Stimulated activated CD4-positive, alpha-beta T cell treated with anti-CD3 and anti-CD28 coated beads, Interleukin-2, amount 100 ng/mL, for 48 hours (primary cell): ENCODE measurements around the gene LNX2.
"Not testable (repeated sequence)": the region's sequence is repeated elsewhere in the genome, so short reads cannot be mapped to it uniquely, and the experiment has no call there.

Source experiments
- DNase-seq, 2 donors: peaks; one replicate each; pipeline ENCODE4 v3.0.0-alpha.2; 2020

The LNX2 gene

DNA sequence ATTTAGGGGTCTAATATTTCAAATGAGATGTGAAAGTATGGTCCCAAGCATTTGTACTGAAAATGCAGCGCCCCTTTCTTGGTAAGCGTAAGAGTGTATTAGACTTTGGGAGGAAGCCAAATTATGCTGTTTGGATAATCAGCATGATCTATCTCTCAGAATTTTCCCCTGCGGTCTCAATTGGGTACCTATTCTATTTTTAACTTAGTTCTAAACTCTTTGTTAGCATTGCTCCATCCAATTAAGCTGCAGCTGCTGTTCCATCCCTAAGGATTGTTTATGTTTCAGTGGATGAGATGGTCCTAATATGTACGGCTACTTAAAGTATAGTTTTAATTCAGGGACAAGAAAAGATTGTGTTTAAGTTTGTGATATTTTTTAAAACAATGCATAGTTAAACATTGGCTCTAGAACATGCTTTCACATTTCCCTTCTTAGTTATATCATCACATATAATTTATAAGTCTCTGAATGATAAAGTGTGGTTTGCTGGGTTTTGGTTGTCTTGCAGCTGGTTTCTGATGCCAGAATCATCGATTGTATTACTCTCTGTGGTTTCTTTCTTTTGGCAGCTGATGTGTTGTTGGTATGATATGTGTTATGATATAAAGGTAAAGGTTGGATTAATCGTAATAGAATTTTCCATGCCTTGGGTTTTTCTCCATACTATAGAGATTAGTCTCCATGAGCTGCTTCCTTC lies 16.4 kb upstream of the LNX2 start:
- no peak for DNase-seq

DNA sequence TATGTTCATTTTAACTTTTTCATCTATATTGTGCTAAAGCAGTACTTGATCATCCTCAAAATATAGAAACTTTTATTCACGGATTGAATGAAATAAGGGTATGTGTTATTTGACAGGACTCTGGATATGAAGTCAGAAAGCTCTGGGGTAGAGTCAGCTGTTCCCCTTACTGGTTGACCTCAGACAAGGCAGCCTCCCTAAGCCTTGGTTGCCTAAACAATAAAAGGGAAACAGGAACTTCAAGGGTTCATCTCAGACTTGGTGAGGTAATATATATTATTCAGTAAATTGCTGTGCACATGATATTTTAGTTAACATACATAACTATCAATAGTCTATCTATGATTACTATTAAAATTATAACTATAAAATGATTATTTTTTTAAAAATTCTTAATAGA lies 14.9 kb upstream of the LNX2 start:
- no peak for DNase-seq

DNA sequence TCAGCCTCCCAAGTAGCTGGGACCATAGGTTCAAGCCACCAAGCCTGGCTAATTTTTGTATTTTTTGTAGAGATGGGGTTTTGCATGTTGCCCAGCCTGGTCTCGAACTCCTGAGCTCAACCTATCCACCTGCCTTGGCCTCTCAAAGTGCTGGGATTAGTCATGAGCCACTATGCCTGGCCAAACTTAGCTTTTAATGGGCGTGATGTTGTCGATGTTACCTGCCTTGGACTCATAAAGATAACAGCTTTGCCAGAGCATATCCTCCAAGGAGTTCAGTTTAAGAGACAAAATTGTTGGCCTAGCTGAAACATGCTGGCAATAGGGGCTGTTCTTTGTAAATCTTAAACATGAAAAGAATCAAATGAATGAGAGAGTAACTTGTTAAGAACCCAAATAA lies 14.5 kb upstream of the LNX2 start:
- DNase-seq = no peak

DNA sequence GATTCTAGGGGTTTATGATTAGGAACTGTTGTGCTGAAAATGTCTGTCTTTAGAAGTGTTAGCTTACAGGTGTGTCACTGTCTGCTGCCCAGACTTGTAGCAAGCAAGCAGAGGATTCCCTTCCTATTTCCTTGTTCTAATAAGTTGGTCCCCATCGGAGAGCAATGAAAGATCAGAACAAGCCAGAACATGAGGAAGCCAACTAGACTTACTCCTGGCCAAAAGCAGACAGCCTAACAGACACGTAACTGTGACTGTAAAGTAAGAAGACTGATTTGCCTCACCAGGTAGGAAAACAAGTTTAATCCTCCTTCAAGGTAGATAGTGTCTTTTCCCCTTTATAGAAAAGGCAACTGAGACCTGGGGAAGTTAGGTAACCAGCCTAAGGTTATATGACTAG lies 13.9 kb upstream of the LNX2 start:
- no peak for DNase-seq

DNA sequence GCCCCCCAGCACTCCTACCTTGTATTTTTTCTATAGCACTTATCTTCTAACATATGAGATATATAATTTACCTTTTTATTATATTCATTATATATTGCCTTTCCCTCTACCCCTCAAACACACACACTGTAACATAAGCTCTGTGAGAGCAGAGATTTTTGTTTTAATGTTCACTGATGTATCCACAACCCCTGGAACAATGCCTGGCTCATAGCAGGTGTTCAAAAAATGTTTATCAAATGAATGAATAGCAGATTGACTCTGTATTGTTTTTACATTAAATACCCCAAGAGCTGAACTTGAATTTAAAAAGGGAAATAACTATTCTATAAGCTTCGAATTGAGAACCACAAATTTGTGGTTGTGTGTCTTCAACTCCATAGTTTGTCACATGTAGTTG lies 12.3 kb upstream of the LNX2 start:
- no peak for DNase-seq

DNA sequence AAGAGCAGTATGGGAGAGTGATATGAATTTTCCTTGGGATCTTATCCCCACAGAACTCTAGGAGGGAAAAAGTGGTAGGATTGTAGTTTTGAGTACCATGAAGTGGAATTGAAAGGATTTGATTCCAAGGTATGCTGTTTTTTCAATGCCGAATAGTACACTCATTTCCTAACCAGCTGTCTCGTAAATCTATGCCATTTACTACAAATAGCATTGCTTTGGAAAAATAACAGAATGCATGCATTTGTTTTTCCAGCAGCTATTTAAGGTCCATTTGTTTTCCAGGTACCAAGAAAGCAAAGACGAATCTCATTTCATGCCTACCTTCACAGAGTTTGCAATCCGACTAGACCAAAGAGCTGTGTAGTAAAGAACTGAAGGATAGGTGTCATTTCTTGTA lies 11.9 kb upstream of the LNX2 start:
- no peak for DNase-seq

DNA sequence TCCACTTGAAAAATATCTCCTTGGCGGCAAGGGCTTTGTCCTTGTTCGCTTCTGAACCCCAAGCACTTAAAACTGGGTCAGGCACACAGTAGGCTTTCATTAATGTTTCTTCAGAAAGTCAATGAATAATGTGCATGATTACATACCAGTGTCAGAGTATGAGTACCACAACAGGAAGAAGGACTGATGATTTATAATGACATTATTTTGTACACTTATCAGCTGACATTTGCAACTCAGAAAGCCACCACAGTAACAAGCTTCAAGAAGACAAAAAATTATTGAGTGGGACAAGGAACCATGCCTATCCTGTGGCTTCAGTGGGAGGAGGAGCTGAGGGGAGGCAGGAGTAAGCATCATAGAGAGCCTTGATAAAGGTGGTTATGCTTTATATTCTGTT lies 11.3 kb upstream of the LNX2 start:
- DNase-seq = no peak

DNA sequence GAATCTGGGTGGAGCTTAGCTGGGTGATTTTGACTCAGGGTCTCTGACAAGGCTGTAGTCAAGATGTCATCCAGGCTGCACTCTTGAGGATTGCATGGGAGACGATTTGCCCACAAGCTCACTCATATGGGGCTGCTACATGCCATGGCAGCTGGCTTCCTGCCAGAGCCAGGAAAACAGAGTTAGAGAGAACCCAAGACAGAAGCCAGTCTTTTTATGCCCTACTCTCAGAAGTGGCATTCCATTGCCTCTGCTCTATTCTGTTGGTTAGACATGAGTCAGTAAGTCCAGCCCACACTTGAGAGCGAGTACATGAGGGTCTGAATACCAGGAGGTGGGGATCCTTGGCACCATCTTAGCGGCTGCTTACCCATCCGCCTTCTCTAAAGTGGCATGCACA lies 10.8 kb upstream of the LNX2 start:
- no peak for DNase-seq

DNA sequence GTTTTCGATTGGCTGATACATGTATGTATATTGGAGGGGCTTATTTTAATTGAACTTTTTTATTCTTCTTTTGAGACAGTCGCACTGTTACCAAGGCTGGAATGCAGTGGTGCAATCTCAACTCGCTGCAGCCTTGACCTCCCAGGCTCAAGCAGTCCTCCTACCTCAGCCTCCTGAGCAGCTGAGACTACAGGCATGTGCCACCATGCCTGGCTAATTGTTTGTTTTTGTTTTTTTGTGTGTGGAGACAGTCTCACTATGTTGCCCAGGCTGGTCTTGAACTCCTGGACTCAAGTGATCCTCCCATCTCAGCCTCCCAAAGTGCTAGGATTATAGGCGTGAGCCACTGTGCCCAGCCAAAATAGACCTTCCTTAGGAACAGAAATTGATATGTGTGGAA lies 8.4 kb upstream of the LNX2 start:
- DNase-seq = not testable (repeated sequence)

DNA sequence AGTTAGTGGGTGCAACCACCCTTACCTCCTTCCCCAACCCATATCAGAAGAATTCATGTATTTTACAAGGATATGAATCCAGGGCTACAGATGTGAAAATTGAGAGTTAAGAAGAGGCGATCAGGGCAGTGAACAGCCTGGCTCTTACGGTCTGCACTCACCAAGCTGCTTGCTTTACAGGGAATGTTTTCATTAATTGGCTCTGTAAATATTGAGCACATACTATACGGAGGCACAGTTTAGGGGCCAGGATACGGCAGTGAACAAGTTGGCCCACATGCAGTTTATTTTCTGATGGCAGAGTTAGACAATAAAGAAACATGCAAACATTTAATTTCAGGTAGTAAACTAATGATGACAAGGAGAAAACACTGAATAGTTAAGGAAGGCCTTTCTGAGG lies 7.8 kb upstream of the LNX2 start:
- no peak for DNase-seq

DNA sequence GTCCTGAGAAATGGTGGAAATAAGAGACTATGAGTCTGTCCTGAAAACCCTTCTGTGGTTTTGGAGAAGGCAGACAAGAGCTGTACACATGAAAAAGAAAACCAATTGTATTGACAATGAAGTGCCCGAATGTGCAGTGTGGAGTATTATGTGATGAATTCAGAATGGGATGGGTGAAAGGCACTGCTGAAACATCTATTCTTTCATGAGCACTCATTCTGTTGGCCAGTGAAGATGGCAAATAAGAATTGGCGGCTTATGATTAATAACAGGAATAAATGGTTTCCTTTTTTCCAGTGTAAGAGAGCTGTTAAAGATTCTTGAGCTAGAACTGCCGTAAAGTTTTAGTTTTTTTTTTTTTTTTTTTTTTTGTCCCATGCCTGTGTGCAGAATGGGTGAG lies 7.1 kb upstream of the LNX2 start:
- DNase-seq = no peak

DNA sequence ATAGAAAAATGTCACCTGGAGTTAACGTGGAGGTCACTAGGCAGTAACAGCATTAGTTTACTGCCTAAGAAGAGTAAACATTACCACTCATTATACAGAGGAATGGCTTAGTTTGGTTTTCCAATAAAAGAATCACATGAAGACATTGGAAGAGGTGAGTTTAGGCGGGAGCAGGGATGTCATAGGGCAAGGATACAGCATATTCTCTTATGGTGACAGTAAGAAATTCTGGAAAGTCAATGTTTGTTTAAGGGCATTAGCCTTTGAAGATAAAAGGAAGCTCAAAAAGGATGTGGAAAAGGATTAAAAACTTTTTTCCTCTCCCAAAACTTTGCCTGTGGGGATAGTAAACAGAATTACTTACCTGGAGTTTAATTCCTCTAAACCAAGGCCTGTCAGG lies 5.5 kb upstream of the LNX2 start:
- DNase-seq = no peak

DNA sequence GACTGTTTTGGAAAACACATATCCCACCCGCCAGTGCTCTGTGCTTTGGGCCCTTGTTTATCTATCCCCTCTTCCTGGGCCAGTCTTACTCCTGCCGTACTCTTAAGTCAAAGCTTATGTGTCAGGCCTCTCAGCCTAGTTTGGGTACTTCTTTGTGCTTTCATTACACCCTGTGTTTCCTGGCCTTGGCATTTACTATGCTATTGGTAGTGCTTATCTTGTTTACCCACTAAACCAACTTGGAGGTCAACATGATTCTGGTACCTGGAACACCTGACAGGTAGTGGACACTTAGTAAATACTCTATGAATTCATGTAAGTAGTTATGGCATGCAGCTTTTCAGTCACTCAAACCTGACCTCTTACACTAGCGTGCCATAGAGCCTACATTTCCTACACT lies 3.7 kb upstream of the LNX2 start:
- no peak for DNase-seq

DNA sequence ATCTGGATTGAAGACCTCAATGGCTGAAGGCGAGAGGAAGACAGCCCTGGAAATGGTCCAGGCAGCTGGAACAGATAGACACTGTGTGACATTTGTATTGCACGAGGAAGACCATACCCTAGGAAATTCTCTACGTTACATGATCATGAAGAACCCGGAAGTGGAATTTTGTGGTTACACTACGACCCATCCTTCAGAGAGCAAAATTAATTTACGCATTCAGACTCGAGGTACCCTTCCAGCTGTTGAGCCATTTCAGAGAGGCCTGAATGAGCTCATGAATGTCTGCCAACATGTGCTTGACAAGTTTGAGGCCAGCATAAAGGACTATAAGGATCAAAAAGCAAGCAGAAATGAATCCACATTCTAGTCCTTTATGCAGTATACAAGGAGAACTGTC lies 2.6 kb upstream of the LNX2 start:
- no peak for DNase-seq

DNA sequence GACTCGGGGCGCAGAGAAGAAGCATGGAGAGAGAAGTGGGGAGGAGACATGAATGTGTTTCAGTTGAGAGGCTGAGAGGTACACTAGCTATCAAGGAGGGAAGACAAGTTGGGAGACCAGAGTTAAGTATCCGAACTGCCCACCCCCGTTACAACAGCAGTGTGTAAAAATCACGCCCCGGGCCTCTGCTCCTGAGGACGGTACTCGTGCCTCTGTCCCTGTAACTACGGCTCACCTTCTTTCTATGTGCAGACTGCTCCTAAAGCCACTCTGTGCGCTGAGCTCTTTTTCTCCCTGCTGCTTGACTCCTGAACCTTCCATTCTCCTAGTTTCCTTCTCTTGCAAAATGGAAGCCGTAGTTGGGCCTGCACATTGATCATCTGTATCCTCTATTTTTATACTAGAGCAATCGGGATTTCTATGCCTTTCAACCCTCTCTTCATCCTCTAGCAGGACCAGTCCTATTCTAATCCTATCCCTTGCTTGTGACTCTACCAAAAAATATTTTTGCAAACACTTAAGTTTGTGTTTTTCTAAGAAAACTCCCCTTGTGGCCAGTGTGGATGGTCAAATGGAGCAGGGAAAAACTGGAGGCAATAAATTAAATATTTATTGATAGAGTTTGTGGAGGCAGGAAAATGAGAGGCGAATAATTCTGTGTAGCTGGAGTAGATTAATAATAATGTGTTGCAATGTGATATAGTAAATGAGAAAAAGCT lies 1.9 kb upstream of the LNX2 start:
- DNase-seq = no peak

DNA sequence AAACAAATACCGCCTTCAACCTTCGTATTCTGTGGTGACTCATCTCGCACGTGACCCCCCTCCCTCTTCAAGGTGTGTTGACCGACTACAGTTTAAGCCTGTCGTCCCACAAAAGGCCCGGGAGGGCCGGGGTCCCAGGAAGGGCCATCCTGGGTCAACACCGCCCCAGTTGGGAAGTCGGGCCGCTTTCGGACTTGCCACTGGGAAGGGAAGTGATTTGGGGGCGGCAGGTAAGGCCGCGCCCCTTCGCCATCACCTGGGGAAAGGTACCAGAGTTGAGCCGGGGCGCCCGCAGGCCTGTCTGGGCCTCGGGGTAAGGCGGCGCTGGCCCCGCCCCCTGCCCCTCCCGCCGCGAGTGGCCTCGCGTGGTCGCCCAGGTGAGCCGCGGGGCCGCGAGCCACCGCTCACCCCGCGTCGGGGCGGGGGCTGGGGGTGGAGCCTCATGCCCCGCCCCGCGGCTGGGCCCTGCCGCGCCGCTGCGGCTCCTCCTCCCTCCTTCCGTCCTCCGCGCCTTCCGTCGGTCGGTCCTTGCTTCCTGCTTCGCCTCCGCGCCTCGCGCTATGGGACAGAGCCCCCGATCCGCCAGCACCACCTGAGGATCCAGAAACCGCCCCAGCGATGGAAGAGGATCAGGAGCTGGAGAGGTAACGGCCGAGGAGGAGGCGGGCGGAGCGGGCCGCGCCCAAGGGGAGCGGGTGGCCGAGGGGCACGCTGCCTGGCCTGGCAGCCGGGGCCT lies 1.2 kb upstream of the LNX2 start, which contains the start of gene POLR1D:
Gene POLR1D, plus strand, starts transcription at position 527 of the 736 bp plus-strand sequence. Its CDS starts 92 bp downstream, at position 619.
- DNase-seq = peak; percentile 62 to 71

DNA sequence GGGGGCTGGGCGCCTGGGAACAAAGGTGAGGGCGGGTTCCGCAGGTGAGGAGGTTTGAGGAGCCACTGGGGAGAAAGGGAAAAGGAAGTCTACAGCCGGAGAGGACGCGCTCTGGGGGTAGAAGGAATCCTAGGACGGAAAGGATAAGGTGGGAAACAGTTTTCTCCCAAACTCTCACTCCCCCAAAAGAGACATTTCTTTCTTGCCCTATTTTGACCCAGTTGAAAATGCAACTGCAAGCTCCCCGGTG lies 712 bp upstream of the LNX2 start:
- no peak for DNase-seq

DNA sequence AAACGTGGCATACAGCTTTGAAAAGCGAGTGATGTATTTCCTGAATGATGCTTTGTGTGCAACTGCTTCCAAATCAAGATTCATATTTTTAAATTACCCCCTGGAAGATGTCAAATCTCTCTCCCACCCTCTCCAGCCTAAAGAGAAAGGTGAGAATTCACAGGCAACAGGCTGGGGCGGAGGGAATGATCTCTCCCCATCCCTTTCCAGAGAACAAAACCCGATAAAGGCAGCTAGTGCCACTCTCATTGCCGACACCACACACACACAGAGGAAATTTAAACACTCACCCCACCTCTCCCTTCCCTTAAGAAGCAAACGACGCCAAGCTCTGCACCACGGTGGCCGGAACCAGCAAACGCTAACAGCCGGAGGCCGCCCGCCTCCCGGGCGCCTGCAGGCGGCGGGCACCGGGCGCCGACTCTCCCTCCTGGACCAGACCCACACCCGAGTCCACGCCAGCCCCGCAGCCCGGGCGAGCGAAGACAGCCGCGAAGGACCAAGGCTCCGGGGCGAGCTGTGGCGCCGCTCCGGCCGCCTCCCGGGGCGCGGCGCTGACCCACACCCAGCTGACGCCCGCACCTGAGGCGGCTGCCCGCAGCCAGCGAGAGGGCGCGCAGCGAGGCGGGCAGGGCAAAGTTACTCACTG lies 477 bp downstream of the LNX2 start:
- peak in 1 of 2 donors; percentile 35 for DNase-seq

DNA sequence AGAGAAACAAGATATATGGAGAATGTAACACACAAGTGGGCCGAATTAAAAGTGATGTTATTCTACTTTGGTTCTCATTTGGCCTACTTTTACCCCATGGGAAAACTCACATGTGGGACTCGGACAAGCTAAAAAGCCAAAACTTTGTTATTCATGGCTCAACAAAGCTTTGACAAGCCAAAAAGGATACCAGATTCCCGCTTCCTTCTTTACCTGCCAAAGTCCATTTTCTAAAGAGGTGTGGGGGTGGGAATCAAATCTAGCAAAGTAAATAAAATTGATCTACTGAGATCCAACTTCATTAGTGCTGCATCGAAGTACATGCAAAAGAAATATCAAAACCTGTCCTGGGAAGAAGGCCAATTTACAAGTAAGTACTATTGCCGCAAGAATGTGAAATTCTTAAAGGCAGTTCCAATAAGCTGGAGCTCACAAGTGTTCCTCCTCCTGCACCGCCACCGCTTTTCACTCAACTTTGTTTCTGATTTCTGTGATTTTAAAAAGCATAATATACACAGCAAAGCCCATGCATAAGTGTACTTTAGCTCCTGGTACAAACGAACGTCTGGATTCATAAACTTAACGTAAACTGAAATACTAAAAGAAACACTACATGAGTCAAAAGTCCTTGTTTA lies 1.1 kb downstream of the LNX2 start:
- DNase-seq = no peak

DNA sequence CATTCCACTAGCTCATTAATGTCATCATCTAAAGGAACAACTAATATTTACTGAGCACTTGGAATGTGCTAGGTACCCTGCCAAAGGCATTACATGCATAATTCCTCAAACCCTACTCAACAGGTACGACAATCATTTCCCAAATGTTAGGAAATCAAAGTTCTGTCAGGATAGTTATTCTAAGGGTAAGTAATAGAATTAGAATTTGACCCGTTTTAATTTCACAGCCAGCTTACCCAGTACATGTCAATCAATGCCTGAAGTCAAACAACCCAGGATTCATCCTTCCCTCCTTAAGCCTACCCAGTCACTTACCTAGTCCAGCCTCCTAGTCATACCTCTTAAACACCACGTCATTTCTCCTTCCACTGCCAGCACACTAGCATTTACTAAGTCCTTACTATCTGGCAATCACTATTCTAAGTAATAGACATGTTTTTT lies 2.4 kb downstream of the LNX2 start:
- no peak for DNase-seq

DNA sequence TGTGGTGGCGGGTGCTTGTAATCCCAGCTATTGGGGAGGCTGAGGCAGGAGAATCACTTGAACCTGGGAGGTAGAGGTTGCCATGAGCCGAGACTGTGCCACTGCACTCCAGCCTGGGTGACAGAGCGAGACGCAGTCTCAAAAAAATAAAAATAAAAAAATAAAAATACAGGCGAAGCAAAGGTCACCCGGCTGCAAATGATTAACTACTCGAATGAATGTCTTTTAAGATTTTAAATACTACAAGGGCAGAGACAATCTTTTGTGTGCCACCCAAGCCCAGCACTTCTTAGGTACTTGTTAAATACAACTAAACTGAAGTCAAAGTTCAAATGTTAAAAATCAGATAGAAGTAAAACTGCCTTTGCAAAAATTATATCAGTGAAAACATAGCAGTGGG lies 6.7 kb downstream of the LNX2 start:
- no peak for DNase-seq

DNA sequence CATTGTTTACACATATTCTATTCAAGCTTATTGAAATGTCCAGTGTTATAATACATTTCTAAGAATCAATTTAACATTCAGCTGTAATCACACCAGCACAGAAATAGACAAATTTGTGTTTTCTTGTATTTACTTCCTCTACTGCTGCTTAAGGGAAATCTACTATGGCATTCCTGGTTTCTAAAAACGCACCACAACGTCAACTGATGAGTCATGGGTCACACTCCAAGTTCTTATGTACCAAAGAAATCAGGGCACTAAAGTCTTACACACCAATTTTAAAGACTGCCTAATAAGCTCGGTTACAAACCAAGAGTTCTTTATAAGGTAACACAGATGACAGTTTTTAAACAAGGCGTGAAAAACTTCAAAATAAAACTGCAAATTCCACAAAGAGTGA lies 13.2 kb downstream of the LNX2 start:
- no peak for DNase-seq

DNA sequence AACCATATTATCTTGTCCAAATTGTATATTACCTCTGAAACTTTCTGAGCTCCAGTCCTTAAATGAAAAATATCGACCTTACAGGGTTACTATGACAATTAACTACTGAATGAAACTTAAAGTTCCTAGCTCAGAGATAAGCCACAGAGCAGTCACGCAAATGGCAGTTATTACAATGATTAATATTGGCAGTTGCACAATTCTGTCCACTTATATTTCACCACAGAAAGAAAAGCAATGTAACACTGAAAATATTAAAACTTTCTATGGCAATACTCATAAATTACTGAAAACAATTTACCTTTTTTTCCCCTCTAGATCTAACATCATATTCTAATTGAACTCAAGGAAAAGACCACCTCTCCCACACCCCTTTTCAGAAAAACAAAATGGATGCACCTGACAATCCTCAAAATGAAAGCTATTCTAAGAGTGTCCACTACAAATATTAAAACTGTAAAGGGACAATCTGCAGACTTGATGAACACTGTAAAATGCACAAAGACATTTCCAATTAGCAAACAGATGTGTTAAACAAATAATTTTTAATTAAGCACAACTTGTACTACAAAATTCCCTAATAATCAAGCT lies 14.6 kb downstream of the LNX2 start:
- DNase-seq = no peak
